Duodenal mucosa (tissue), 2 donors: Measurements from ENCODE around the gene PCOLCE2.
A peak's percentile ranks its signal among the peaks of the same experiment; 100 is the strongest.

Experiments used
- H3K27ac ChIP-seq: one replicate; pipeline ENCODE4 v1.7.0; 2013; ENCODE audit warnings: low read depth, low read length
- H3K27me3 ChIP-seq, 2 donors: one replicate each; pipeline ENCODE4 v1.7.0; 2013; ENCODE audit warnings: low read length in 2 of 2, control low read depth in 1 of 2; ENCODE audit not compliant: insufficient read depth in 2 of 2, control insufficient read depth in 1 of 2
- H3K36me3 ChIP-seq, 2 donors: one replicate each; pipeline ENCODE4 v1.7.0; 2013; ENCODE audit warnings: low read length in 2 of 2, control low read depth in 1 of 2; ENCODE audit not compliant: insufficient read depth in 2 of 2, control insufficient read depth in 1 of 2
- H3K4me1 ChIP-seq, 2 donors: one replicate each; pipeline ENCODE4 v1.7.0; 2013; ENCODE audit warnings: low read length in 2 of 2, control low read depth in 1 of 2; ENCODE audit not compliant: insufficient read depth in 2 of 2, control insufficient read depth in 1 of 2
- H3K4me3 ChIP-seq, 2 donors: one replicate each; pipeline ENCODE4 v1.7.0; 2013; ENCODE audit warnings: low read length in 2 of 2, low read depth in 1 of 2
- H3K9ac ChIP-seq, 2 donors: one replicate each; pipeline ENCODE4 v1.7.0; 2013; ENCODE audit warnings: low read length in 2 of 2, low read depth in 1 of 2
- H3K9me3 ChIP-seq, 2 donors: one replicate each; pipeline ENCODE4 v1.7.0; 2013; ENCODE audit warnings: low read length in 2 of 2, control low read depth in 1 of 2; ENCODE audit not compliant: control insufficient read depth in 1 of 2

PCOLCE2 gene, protein sequence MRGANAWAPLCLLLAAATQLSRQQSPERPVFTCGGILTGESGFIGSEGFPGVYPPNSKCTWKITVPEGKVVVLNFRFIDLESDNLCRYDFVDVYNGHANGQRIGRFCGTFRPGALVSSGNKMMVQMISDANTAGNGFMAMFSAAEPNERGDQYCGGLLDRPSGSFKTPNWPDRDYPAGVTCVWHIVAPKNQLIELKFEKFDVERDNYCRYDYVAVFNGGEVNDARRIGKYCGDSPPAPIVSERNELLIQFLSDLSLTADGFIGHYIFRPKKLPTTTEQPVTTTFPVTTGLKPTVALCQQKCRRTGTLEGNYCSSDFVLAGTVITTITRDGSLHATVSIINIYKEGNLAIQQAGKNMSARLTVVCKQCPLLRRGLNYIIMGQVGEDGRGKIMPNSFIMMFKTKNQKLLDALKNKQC

DNA sequence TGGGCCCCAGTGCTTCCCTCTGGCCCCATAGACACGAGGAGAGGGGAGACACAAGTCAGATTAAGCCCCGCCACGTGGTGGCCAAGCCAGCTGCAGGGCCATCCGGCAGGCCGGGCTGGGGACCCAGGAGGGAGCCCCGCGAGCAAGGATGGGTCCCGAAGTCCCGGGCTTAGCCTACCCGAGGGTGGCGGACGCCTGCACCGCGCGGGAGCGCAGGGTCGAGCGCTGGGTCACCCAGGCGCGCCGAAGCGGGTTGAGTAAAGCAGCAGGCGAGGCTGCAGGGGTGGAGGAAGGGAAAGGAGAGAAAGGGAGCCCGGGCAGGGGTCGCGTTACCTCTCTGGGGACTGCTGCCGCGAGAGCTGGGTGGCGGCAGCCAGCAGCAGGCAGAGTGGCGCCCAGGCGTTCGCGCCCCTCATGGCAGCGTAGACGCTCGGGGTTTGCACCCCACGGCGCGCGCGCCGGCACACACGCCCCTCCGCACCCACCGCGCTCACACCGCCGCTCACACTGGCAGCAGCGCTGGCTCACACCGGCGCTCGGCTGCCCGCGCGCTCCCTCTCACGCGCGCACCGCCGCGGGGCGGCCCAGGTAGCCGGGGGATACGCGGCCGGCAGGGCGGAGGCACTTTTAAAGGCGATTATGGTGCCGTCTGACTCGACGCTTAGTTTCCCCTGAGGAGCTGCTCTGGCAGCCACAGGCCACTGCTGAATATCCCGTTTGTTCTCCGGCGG, at the start of gene PCOLCE2:
TSS of gene PCOLCE2 (minus strand) at position 603 of the 731 bp plus-strand sequence. CDS start at position 416, 187 bp downstream.
- Histone ChIP-seq H3K4me1 (peaks cover 0 to 8% of the 10 kb centered on the region in 2 donors), H3K36me3 (no peaks in the 10 kb centered on the region), H3K4me3 (peak within 1 kb of the TSS; percentile 60 to 61), H3K9ac (no peak within 1 kb of the TSS), H3K9me3 (no peaks in the 10 kb centered on the region), H3K27ac (no peak within 1 kb of the TSS), H3K27me3 (peaks cover 34 to 36% of the 10 kb centered on the region in 2 donors)

DNA sequence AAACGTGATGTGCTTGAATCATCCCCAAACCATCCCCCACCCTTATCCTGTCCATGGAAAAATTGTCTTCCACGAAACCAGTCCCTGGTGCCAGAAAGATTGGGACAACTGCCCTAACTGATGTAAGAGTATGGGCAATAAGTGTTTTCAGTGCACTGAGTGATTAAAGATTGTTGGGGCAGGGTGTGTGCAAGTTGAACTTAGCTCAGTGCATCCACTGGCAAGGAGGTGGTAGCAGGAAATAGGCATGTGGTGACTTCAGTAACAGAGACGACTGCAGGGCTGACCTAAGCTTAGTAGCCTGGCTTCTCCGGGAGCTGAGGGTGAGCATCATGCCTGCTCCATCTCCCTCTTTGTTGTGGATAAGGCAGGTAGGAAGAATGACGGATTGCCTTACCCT, 47.1 kb upstream of the PCOLCE2 start:
- H3K9ac ChIP-seq, result no peak overlapping the region
- H3K27ac ChIP-seq, result no peak overlapping the region
- no peaks in the 10 kb centered on the region for H3K27me3 ChIP-seq
- no peak overlapping the region for H3K4me3 ChIP-seq
- no peaks in the 10 kb centered on the region for H3K9me3 ChIP-seq
- no peaks in the 10 kb centered on the region for H3K4me1 ChIP-seq
- H3K36me3 ChIP-seq, result no peaks in the 10 kb centered on the region

DNA sequence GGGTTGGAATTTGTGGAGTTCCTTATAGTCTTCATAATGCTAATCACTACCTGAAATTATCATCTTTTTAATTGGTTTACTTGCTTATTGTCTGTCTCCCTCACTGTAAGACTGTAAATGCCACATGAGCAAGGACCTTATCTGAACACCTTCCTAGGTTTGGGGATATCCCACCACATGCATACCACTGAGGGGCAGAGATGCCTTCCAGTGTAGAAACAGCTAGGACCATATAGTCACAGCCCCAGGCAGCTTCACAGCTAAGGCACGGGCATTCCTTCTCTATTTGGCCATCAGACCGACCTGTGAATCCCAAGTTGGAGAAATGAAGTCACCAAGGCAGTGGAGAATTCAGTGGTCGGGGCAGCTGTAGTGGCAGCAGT, 46.0 kb upstream of the PCOLCE2 start:
- Histone ChIP-seq H3K4me1 (no peaks in the 10 kb centered on the region), H3K27me3 (no peaks in the 10 kb centered on the region), H3K9ac (no peak overlapping the region), H3K27ac (no peak overlapping the region), H3K4me3 (no peak overlapping the region), H3K36me3 (no peaks in the 10 kb centered on the region), H3K9me3 (no peaks in the 10 kb centered on the region)

DNA sequence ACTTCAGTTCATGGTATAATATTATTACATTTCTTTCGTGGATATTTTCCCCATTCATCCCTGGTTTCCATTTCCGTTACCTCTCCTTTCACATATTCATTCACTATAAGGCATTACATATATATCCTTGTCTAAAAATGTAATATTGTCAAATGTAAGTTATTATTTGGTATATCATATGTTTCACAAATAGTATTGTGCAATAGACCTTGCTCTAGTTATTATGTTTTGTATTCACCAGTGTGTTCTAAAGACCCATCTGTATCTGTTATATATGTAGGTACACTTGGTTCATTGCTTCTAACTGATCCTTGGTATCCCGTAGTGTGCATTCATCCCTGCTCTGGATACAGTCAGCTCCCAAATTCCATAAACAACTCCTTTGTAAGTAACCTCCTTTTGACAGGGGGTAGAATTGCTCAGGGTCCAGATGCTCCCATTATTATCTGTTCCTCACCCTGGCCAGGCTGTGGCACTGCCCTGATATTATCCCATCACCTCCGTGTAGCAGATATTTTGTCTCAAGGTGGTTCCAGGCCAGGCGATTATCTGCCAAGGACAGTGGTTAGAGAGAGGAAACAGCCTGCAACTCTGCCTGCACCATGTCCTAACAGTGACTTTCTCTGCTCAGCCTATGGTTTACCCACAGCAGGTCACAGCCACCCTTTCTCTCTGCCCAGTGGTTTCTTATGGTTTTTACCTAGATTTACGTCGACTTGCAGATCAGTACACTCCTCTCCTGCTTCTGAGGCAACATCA, 45.4 kb upstream of the PCOLCE2 start:
- Histone ChIP-seq H3K27me3 (no peaks in the 10 kb centered on the region), H3K27ac (no peak overlapping the region), H3K9ac (no peak overlapping the region)

DNA sequence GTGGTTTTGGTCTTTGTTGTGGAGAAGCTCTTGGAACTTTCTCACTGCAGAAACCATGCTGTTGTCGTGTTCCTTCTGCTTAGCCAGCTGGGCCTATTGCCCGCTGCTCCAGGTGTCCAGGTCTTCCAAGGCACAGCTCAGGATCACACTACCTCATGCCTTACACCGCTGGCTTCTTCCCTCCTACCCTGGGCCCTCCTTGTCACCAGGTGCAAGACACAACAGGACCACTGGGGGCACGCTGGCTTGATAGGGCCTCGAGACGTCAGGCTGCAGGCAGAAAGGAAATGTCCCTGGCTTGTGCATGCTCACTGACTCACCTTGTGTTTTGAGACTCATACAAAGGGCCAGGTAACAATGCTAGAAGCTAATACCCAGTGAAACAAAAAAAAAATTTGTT, 42.3 kb upstream of the PCOLCE2 start:
- H3K9ac ChIP-seq, result no peak overlapping the region
- no peak overlapping the region for H3K4me3 ChIP-seq
- H3K27ac ChIP-seq, result no peak overlapping the region
- H3K27me3 ChIP-seq, result no peaks in the 10 kb centered on the region
- H3K4me1 ChIP-seq, result no peaks in the 10 kb centered on the region
- H3K9me3 ChIP-seq, result no peaks in the 10 kb centered on the region
- H3K36me3 ChIP-seq, result no peaks in the 10 kb centered on the region

More for the DNA sequence above, 45.4 kb upstream of the PCOLCE2 start:
- Histone ChIP-seq H3K4me3 (no peak overlapping the region), H3K4me1 (no peaks in the 10 kb centered on the region), H3K9me3 (no peaks in the 10 kb centered on the region), H3K36me3 (no peaks in the 10 kb centered on the region)

DNA sequence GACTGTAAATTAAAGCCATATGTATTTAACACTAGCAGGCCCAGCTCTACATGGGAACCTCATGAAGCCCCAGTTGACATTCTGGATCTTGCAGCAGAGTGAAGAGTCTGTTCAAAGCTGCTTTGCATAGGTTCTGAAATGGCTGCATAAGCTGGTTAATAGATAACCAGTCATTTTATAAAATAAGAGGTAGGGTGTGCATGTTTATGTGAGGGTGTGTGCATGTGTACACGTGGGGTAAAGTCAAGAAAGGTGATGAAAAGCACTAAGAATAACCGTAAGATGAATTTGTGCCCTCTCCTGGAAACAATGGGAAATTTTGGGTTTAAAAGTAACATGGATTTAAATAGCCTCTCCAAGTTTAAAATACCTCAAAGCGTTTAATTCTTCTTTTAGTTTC, 41.6 kb upstream of the PCOLCE2 start:
- Histone ChIP-seq H3K4me3 (no peak overlapping the region), H3K9ac (no peak overlapping the region), H3K9me3 (no peaks in the 10 kb centered on the region), H3K4me1 (no peaks in the 10 kb centered on the region), H3K27me3 (no peaks in the 10 kb centered on the region), H3K36me3 (no peaks in the 10 kb centered on the region), H3K27ac (no peak overlapping the region)

DNA sequence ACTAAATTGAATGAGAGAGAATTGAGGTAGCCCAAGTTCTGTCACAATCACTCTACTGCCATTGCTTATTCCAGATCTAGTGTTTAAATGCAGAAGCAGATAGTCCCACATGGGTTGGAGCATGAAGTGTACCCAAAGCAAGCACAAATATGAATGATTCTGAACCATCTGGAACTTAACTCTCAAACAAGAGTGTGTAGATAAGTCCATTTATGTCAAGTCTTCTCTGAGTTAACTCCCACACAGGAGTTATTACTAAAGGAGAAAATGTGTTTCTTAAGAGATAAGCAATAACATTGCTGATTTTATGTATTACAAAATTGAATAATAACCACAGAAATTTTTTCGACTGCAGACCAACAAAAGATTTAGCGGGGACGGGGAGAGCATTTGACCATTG, 41.0 kb upstream of the PCOLCE2 start:
- no peak overlapping the region for H3K9ac ChIP-seq
- no peaks in the 10 kb centered on the region for H3K9me3 ChIP-seq
- no peaks in the 10 kb centered on the region for H3K36me3 ChIP-seq
- H3K27ac ChIP-seq, result no peak overlapping the region
- no peaks in the 10 kb centered on the region for H3K4me1 ChIP-seq
- H3K27me3 ChIP-seq, result no peaks in the 10 kb centered on the region
- H3K4me3 ChIP-seq, result no peak overlapping the region

DNA sequence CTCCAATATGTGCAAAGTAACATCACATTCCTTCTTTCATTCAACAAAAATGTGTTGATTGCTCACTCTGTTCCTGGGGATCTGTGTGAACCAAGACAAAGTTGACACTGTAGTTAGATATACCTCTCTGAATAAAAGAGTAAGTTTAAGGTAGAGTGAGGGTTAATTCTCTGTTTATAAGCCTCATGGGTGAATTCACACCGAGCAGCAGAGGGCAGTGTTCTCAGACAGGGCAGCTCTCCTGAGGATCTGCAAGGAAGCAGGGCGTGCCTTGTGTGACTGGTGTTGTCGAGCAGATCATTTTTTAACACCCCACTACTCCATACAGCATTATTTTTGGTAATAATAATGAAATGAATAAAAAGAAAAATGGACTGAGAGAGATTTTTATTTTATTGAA, 40.2 kb upstream of the PCOLCE2 start:
- Histone ChIP-seq H3K4me3 (no peak overlapping the region), H3K27me3 (no peaks in the 10 kb centered on the region), H3K9ac (no peak overlapping the region), H3K9me3 (no peaks in the 10 kb centered on the region), H3K36me3 (no peaks in the 10 kb centered on the region), H3K27ac (no peak overlapping the region), H3K4me1 (no peaks in the 10 kb centered on the region)

DNA sequence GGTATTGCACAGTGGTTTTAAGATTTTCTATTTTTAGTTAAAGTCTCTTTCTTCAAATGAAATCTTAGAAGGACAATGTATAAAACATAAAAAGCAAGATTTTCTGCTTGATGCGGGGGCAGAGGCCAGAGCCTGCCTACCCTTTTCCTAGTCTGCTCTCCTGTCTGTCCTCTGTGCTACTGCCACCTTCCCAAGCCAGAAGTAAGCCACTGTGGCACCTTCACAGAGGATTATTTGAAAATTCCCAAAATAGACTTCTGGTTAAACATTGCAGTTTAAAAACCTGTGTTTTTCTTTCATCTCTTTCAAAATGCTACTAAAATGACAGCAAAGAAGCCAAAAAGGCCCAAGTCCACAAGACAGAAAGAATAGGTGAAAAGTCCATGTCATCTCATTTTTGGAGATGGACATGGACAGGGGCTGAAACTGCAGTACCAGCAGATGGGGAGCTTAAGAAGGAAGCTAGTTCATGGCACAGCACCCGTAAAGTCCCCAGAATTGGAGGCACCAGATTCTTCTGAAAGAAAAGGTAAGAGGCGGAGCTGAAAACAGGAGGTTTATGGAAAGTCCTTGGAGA, 37.6 kb upstream of the PCOLCE2 start:
- Histone ChIP-seq H3K4me3 (no peak overlapping the region), H3K9me3 (peaks cover 0 to 4% of the 10 kb centered on the region in 2 donors), H3K27me3 (no peaks in the 10 kb centered on the region), H3K36me3 (no peaks in the 10 kb centered on the region), H3K4me1 (no peaks in the 10 kb centered on the region), H3K27ac (no peak overlapping the region), H3K9ac (no peak overlapping the region)
